Upper lobe of left lung (tissue), 4 donors: ENCODE measurements around the gene DPH5.

Experiments
- EP300 ChIP-seq, 4 donors: sonication (generic); formaldehyde crosslinking; IDR thresholded peaks; one replicate each; pipeline ENCODE4 v1.5.1; 2017; ENCODE audit warnings: antibody characterized with exemption in 4 of 4, control low read depth in 2 of 4
- POLR2A ChIP-seq, 4 donors: fragments of 450-650 bp; IDR thresholded peaks; one replicate each; pipeline ENCODE4 v1.5.1; 2016 to 2017; ENCODE audit warnings: antibody characterized with exemption in 4 of 4, mild to moderate bottlenecking in 2 of 4
- POLR2AphosphoS5 ChIP-seq, 2 donors: sonication (generic); formaldehyde crosslinking; IDR thresholded peaks; one replicate each; pipeline ENCODE4 v1.5.1; 2017; ENCODE audit warnings: antibody characterized with exemption in 2 of 2
- TF ChIP-seq, protein P1 (sequence below), 6 experiments: fragments of 450-650 bp in 4 of 6; fragments of 200-600 bp in 2 of 6; sonication (generic) in 2 of 6; IDR thresholded peaks; one replicate each; pipeline ENCODE4 v1.5.1; 2016 to 2019; ENCODE audit warnings: antibody characterized with exemption in 6 of 6

DNA sequence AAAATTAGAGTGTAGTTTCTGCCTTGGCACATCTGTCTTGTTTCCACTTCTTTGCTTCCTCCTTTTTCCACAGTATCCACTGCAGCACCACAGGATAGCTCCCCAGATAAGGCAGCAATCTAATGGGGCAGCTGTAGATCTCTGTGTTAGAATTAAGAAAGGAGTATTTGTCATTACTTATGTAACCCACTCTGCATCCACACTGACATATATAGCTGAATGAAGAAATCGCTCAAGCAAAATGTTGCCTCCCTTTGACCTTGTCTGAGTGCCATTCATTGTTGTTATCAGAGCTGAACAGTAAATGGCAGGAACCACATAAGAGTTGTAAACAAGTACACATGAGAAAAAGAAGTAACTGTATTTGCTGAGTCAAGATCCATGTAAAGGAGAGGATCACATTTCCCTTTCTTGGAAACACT lies 45.9 kb upstream of the DPH5 start:
- TF ChIP-seq, protein P1, sequence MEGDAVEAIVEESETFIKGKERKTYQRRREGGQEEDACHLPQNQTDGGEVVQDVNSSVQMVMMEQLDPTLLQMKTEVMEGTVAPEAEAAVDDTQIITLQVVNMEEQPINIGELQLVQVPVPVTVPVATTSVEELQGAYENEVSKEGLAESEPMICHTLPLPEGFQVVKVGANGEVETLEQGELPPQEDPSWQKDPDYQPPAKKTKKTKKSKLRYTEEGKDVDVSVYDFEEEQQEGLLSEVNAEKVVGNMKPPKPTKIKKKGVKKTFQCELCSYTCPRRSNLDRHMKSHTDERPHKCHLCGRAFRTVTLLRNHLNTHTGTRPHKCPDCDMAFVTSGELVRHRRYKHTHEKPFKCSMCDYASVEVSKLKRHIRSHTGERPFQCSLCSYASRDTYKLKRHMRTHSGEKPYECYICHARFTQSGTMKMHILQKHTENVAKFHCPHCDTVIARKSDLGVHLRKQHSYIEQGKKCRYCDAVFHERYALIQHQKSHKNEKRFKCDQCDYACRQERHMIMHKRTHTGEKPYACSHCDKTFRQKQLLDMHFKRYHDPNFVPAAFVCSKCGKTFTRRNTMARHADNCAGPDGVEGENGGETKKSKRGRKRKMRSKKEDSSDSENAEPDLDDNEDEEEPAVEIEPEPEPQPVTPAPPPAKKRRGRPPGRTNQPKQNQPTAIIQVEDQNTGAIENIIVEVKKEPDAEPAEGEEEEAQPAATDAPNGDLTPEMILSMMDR (IDR thresholded peaks at IDR 0.05) = no peak
- TF ChIP-seq POLR2AphosphoS5 (IDR thresholded peaks at IDR 0.05) (no peak), POLR2A (IDR thresholded peaks at IDR 0.05) (no peak), EP300 (IDR thresholded peaks at IDR 0.05) (no peak)
